Renal cortical epithelial cell (primary cell): ENCODE results near the gene C15orf62. TPM values are rescaled to one million over a fixed set of nuclear protein-coding genes. Genes with fewer than 3 reads are reported as not detected.
A peak's percentile ranks its signal among the peaks of the same experiment; 100 is the strongest.

ENCODE experiments used
- DNase-seq: peaks from one replicate; pipeline ENCODE4 v3.0.0-alpha.2; 2011; ENCODE audit warnings: low read depth
- total RNA-seq: library from RNA; depleted of rRNA; stranded (reverse); fragments of >200 nt; gene quantifications from 2 replicates; pipeline ENCODE4 v1.2.3, GENCODE V29; 2014

Gene C15orf62, protein sequence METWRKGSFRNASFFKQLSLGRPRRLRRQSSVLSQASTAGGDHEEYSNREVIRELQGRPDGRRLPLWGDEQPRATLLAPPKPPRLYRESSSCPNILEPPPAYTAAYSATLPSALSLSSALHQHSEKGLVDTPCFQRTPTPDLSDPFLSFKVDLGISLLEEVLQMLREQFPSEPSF
- total RNA-seq = 0.50 and 0.69 TPM in 2 replicates

DNA sequence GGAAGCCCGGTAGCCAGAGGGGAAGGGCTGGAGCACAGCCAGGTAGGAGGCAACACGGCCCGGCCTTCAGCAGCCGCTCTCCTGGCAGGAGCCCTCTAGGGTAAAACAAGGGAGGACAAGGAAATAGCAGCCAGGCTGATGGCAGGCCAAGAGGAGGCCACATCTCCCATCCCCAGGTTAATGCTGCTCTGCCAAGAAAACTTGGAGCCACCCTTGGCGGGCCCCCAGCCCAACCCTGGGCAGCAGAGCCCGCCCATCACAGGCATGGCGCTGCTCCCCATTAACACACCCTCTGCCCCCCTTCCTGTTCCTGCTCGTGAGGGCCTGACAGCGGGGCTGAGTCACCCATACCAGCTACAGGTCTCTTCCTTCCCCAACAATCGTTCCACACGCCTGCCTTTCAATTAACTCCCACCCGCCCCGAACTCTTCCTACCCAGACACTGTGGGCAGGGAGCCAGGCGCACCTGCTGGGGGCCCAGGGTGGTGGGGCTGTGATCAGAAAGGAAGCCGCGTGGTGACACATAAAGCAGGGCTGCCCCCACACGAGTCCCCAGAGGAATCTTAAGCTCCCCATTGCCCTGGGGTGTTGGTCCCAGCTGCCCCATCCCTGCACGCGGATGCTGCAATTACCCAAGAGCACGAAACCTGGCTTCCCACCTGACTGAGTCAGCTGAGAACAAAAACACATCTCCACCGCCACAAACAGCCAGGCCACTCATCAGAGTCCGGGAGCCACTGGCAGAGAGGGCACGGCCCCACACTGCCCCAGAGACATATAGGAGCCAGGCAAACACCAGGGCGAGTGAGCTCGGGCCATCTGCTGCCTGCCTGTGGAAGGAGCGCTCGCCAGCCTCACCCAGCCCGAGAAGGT, at the start of gene C15orf62:
C15orf62 (plus strand) TSS at position 707 of the 873 bp plus-strand sequence. CDS start 516 bp downstream, outside the sequence.
- DNase-seq = peak; percentile 93

DNA sequence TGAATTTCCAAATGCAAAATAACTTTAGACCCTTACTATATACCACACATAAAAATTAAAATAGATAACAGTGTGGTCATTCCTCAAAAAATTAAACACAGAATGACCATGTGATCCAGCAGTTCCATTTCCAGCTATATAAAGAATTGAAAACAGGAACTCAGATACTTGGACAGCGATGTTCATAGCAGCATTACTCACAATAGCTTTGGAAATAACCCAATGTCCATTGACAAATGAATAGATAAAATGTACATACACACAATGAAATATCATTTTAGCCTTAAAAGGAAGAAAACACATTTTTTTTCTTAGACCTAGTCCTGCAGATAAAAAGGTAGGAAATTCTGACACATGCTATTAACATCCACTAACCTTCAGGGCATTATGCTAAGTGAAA, 48.1 kb upstream of the C15orf62 start:
- no peak for DNase-seq

DNA sequence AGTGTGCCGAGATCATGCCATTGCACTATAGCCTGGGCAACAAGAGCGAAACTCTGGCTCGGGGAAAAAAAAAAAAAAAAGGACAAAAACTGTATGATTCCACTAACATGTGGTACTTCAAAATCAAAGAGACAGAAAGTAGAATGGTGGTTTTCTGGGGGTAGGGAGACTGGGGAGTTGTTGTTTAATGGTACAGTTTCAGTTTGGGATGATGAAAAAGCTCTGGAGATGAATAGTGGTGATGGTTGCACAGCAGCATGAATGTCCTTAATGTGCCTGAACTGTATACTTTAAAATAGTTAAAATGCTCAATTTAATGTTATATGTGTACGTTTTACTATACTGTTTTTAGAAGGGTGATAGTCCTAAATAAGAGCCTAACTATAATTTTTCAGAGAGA, 47.4 kb upstream of the C15orf62 start:
- DNase-seq = no peak

DNA sequence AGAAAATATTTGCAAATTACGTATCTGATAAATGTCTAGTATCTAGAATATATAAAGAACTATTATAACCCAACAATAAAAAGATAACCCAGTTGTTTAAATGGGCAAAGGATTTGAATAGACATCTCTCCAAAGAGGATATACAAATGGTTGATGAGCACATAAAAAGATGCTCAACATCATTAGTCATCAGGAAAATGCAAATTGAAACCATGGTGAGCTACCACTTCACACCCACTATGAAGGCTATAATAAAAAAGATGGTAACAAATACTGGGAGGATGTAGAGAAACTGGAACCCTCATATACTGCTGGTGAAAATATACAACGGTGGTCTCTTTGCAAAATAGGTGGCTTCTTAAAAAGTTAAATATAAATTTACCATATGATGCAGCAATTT, 46.8 kb upstream of the C15orf62 start:
- no peak for DNase-seq

DNA sequence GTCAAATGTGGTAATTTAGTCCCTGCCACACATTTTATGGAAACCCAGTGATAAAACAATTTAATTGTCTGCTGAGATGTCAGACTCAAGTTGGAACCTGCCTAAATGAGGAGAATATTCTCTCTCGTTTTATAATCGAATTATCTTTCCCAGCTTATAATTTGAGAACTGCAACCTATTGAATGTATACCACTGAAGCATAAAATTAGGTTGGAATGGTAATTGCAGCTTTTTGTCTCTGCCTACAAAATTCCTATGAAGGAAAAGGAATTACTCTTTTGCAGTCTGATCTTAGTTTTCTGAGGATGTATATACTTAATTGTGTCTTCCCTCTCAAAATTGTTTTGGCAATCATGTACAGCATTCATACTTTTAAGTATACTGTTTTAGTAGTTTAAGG, 45.9 kb upstream of the C15orf62 start:
- DNase-seq = no peak

DNA sequence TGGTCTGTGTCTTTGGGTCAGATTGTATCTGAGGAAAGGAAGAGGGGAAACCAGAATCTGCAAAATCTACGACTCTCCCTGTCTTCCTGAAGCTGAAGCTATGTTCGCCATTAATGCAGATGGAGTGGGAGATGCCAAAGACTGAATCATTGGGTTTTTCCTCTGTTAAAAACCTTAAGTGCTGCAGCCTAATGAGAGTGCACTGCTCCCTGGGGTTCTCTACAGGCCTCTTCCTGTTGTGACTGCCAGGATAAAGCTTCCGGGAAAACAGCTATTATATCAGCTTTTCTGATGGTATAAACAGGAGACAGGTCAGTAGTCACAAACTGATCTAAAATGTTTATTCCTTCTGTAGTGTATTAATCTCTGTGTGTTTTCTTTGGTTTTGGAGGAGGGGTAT, 38.7 kb upstream of the C15orf62 start:
- no peak for DNase-seq

DNA sequence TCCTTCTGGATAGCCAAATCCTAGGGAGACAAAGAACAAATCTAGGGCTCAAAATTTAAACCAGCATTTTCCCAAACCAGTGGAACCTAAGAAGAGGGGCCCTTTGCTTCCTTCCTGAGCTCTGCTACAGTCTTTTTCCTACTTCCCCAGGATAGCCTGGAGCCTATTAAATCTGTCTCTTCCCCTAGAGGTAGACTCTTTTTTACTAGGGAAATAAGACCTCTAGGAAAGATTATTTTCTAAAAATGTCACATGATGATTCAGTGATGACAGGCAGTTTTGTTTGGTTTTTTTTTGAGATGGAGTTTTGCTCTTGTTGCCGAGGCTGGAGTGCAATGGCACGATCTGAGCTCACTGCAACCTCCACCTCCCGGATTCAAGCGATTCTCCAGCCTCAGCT, 33.2 kb upstream of the C15orf62 start:
- DNase-seq = no peak

DNA sequence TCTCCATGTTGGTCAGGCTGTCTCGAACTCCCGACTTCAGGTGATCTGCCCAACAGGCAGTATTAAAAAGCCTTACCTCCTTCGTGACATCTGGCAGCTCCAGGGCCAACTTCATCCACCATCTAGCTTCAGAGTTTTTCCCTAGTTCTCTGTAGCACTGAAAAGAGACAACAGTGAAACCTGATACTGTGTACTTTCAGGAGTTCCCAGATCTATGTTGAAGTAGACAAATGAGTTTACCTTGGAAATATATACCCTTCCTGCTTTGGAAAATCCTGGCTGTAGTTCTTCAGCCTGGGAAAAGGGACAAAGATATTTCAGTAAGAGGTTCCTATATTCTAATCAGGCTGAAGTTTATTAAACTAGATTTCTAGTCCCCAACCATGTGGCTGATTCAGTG, 32.7 kb upstream of the C15orf62 start:
- no peak for DNase-seq

DNA sequence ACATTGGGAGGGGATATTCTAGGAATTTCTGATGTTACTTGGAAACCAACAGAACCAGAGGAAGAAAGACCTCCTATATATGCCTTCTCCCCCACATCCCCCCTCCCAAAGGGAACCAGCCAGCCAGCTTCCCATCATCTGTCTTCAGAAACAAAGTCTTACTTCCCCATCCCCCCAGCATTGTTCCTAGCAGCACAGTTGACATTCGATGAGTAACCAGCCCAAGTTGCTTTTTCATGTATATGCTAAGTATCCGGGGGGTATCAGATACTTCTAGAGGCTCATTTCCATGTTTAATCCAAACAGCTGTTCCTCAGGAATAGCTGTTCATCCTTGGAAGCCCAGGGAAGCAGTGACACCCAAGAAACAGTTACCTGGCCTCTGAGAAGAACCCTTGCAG, 30.7 kb upstream of the C15orf62 start:
- DNase-seq = no peak

DNA sequence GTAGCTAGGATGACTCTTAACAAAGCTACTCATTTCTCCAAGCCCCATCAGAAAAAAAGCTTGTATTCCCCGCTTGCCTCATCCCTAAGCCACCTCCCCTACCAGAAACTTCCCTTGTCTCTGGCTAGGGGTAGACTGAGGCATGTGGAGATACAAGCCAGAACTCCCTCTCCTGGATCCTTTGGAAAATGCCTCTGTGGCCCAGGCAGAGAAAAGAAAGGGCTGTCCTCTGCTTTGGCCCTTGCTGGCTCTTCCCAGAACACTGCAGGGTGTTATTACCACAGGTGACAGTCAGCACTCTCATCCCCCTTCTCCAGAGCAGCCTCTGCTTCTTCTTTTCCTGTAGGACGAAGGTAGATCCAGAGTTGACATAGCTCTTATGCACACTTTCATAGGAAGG, 29.9 kb upstream of the C15orf62 start:
- DNase-seq = no peak

DNA sequence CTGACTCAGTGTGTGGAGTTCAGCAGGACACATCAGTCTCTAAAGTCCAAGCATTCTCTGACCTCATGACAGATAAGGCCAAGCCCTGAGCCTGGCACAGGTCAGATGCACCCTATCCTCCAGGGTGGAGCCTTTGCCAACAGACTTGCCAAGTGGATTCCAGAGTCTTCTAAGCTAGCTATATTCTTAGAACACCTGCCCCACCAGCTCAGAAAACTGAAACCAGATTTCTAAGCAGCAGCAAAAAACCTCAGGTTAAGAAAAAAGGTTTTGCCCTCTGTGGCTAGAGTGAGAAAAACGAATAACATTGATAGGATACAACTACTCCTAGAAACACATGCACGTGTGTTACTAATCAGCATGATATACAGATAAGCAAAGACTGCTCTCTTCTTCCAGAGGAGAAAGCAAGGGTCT, 26.3 kb upstream of the C15orf62 start:
- DNase-seq = no peak

DNA sequence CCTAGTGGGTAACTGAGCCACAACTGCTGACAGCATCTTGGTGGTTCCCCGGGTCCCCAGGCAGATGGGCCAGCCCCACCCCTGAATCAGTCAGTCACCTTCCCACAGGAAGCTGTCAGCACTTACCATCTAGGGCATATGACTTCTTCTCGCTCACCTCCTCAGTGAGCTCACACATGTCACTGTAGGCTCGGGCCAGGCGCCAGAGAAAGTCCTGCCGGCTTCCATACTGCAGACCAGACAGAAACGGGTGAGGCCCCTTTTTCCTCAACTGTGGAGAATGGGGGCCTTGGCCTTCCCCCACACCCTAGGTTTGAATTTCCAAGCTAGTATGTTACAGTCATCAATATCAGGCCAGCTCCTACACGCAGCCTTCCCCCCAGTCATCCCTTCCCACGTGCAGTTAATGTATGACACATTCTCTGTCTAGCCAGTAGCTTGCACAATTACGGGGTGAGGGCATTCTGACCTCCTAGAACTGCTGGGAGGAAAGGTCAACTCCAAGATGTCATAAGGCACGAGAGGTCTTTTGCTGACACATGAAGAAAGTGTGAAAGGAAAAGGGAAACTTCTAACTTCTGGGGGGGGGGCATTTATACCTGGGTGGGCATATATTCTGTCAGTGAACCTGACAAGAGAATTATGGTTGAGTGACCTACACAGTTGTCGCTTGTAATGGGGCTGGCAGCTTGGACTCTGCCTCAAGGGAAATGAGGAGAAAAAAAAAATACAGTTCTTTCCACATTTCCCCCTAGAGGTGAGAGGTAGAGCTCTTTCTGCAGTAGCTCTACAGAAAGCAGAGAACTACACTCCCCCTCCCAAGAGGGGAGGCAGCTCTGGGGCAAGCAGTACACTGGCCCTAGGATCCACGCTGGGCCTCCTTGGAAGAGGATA, 25.6 kb upstream of the C15orf62 start:
- DNase-seq = peak; percentile 80

DNA sequence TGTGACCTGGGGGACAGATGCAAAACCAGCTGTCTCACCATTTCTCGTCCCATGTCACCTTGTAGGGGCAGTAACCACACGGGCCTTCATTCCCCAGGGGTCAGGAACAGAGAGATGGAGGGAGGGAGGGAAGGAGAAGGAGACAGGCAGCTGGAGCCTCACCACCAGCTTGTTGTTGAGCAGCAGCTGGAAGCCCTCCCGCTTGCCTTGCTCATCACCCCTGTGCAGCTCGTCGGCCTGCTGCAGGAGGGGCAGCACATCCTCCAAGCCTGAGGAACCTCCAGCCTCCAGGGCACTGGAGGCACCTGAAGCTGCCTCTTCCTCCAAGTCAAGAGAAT, 25.0 kb upstream of the C15orf62 start:
- no peak for DNase-seq

DNA sequence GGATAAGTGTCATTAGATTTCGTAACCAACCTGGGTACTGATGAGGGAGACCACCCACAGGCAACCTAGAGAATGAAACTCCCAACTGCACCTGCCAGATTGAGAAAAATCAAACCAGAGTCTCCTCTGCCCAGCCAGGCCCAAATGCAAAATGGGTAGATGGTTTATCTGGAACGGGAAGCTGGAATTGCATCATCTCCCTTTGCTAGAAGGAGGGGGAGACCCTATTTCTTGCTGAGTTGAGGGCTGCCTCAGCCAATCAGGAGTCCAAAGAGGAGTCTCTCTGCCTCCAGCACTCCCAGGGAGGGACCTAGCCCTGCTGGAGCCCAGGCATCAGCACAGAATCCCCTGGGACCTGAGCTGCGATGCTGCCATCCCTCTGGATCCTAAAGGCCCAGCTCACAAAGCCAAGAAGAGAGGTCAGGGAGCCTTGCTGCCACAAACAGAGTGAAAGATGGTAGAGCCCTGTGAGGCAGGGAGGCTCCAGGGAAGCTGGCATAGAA, 22.8 kb upstream of the C15orf62 start:
- no peak for DNase-seq

DNA sequence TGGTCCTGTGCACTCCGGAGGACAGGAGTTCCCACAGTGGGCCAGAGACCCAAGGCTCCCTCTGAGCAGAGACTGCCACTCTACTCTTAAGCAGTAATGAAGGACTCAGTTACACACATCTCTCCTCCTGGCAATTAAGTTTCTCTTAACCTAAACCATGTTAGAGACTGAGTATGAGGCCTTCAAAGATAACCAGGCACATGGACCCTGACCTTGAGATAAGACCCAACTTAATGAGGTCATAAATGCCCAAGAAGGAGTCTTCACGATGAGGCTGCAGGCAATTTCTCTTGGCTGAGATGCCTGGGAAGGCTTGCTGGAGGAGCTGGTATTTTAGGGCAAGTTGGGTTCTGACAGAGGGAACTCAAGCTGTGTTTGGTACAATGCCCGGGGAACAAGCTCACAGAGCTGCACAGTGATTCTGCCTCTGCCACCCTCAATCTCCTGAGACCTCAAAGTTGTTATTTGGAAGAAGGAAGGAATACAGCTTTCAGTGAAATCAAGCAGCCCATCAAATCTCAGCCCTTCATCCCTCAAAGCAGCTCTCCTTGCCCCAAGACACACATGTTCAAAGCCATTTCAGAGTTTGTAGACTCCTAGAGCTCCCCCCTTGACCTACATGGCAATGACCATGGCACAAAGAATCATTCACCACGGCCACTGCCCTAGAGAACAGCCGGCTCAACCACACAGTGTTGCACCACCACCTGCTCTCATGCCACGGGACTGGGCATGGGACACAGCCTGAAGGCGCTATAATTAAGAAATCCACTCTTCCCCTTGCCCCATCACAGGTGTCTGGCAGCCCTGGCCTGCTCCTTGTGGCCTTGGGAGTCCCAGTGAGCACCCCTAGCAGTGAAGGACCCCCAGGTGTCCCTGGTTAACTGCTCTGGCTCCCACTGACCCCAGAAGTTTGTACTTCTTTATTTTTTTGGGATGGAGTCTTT, 21.8 kb upstream of the C15orf62 start:
- no peak for DNase-seq

DNA sequence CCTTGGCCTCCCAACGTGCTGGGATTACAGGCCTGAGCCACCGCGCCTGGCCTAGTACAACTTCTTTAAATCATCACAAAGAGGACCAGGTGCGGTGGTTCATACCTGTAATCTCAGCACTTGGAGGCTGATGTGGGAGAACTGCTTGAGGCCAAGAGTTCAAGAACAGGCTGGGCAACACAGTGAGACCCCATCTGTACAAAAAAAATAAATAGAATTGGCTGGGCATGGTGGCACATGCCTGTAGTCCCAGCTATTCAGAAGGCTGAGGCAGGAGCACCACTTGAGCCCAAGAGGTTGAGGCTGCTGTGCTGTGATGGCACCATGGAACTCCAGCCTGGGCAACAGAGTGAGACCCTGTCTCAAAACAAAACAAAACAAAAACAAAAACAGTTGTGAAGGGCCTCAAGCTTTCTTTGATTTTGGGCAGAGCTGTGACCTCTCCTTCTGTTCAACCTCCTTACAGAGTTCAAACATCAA, 20.6 kb upstream of the C15orf62 start:
- no peak for DNase-seq

DNA sequence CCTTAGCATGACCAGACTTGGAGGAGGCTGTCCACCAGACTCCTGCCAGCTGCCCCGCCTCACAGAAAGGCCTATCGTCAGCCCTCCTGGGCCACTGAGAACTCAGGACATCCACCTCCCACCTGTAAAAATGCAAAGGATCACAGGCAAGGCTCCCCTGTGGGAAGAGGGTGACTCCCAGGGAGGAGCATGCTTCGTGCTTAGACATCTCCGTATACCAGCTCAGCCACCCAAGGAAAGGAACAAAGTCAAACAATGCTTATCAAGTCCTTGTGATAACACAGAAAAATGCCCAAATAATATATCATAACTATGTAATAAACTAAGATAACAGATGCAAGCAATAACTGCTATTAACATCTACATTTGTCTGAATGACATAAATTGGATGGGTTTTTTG, 18.9 kb upstream of the C15orf62 start:
- no peak for DNase-seq

DNA sequence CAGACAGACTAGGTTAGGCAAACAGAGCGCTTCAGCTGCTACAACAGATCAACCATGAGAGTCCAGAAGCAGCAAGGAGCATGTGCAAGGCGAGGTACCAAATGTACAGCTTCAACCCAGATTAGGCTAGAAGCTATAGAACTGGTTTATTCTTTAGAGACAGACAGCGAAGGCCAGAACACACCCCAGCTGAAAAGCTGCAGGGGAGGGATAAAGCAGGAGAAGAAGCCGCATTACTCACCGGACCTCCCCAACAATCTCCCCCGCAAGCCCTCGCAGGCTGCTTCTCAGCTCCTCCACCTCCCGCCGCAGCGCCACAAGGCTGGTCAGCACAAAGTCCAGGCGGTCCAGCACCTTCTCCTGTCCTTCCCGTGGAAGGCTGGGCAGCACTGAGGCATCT, 18.0 kb upstream of the C15orf62 start:
- no peak for DNase-seq

DNA sequence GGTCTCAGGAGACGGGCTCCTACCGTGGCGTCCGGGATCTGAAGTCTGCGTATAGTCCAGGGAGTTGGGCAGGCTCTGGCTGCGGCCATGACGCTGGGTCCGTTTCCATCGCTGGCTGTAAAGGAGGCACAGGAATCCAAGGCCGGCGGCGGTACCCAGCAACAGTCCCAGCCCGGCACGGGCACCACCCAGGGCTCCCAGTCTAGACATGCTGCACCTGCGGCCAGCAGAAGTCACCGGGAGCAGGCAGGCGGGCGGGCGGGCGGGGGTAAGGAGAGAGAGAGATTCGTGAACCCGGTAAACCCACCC, 15.3 kb upstream of the C15orf62 start:
- DNase-seq = no peak

DNA sequence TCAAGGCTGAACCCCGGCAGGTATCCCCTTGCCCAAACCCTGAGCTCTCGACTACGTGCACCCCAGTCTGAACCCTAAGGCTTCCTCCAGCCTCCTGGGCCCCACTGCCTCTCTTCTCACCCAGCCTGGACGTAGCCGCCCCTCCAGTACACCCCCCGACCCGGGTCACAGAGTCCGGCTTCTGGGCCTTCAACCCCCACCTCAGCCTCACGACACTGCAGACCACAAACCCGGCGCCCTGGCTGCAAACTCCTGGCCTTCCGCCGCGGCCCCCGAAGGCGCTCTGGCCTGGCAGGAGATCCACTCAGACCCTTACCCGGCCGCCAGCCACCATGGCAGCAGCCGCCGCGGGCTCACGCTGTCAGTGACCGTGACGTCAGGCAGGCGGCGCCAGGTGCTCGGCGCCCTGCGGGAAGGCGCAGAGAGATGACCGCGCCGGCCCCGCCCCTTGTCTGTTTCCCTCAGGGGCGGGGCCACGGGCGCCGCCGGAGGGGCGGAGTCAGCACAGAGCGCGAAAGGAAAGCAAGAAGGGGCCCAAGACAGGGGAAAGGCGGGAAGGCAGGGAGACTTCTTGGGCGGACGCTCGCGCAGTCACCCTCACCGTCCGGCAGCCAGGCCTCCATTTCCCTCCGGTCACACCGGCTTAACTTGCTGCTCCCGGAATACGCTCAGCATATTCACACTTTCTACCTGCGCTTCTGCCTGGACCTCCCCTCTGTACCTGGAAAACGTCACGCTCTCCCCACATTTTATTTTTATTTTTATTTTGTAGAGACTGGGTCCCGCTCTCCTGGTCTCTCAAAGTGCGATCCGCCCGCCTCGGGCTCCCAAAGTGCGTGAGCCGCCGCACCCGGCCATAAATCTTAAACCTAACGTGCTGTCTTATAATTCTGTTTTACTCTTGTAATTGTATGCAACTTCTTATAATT, 14.6 kb upstream of the C15orf62 start, which contains the start of gene RMDN3:
RMDN3 (minus strand) TSS at position 372 of the 929 bp plus-strand sequence. CDS start 471 bp downstream, outside the sequence.
- DNase-seq = peak; percentile 70
